Stimulated activated naive CD4-positive, alpha-beta T cell treated with Interleukin-2 at 50 U/mL for 16 hours (primary cell): ENCODE measurements around the gene PRPF40A.

Source experiments
- DNase-seq: peaks from one replicate; lab custom pipeline; 2025; lab: John Stamatoyannopoulos, UW

Gene PRPF40A

DNA sequence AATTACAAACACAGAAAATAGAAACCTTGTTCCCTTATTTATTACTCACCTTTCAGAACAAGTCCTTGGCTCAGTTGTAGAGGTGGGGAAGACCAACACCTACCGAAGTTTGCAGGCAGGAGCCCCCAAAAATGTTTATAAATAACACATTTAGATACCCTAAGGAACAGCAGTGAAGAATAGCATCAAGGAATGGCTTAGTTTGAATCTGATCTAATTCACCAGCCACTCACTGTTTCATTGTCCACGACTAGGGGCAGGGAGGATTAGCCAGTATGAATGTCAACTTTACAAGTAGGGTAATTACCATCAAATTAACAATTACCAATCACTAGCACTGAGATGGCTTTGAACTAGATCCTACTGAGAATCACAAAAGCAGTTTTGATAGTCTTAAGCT is 65.4 kb downstream of the PRPF40A start:
- DNase-seq = no peak

- no peak for DNase-seq
Measured at GRCh38 chr2:152650768-152651371, 66.4 kb downstream of the PRPF40A start.

GRCh38 chr2:152649997-152650396 is 67.3 kb downstream of the PRPF40A start:
- DNase-seq = no peak

DNA sequence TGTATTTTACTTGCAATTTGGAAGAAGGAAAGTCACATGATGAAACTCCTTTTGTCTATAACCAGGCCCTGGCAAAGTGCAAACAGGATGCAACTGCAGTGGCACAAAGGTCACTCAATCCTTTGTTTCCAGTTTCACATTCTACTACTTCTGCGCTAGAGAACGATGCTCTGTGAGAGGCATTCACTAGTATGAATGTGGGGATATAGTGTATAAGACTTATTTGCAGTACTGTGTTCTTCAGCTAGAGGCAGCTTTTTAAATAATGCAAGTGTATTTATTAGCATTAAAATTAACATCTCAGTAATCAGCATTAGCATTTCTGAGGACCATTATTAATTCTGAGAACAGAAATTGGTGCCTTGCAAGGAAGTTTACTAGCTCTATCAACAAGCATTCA is 68.9 kb downstream of the PRPF40A start:
- no peak for DNase-seq

- no peak for DNase-seq
Measured at GRCh38 chr2:152647552-152647951, 69.7 kb downstream of the PRPF40A start.

DNA sequence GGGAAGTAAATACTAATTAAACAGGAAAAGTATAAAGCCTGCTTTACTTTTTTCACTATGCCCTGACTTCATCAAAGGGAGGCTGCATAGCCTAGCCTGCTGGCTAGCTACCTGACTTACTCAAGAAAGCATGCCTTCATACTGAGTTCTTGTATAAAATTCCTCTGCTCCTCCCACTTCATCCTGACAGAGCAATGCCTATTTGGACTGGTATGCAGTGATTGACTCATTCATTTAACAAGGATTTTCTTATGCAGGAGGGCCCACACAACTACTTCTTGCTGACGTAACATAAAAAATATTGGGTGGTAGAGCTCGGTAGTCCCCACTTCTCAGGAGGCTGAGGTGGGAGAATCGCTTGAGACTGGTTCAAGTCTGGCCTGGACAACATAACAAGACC is 70.5 kb downstream of the PRPF40A start:
- no peak for DNase-seq

- DNase-seq = no peak
Measured at GRCh38 chr2:152646264-152646663, 71.0 kb downstream of the PRPF40A start.

DNA sequence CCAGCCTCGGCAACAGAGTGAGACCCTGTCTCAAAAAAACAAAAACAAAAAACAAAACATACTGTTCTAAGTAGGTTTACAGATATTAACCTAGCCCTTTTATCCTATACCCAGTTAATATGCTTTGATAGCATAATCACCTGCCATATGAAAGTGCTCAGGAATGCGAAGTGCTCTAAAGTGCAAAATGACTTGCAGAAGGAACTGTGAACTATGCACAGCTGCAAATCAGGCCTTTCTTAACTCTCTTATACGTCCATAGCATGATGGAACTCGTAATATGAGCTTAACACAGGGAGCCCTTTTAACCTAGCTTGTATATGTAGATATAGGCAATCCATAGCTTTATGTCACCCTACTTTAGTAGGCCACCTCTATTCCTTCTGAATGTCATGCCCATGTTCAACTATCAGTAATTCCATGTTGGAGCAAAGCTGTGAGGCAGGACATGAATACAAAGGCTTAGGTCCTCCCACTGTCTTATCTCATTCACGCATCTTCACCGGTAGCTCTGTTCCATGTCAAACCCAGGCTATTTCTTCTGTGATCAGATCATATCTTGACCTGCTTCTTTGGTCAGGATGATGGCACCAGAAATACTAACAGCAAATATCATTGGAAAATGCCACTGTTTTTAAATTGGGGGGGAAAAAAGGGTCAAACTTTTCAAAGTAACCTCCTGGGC is 72.9 kb downstream of the PRPF40A start:
- no peak for DNase-seq

DNA sequence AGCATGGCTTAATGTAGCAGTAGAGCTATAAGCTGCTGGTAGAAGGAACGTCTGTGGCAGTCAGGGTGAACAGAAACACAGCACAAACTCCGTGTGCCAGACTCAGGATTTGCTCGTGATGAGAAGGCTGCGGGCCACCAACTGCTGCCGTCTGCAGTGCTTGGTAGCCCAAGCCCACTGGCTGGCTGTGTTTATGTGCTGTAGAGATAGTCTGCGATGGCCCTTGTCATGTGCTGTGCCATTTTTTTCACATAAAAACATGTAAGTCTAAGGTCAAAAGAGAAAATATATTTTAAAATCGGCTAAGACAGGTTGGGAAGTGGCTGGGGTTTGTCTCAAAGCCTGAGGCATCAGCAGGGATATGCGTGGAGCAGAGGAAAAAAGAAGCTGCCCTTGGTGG is 78.7 kb downstream of the PRPF40A start:
- no peak for DNase-seq

DNA sequence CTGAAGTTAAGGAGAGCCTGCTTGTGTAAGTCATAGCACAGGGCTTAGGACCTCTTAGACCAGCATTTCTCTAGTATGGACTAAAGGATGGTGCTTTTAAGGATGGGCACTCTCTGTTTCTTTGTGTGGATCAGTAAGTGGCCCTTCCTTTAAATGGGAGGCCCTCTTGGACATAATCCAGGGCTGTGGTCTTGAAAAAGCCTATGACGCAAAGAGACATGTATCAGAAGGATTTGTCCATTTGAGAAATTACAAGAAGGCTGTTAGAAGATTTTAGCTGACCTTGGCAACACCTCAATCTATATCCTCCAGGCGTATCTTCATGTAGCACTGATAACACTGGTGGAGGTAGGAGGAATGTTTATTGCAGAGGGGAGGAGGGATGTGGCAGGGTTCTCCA is 79.2 kb downstream of the PRPF40A start:
- DNase-seq = no peak

- DNase-seq = no peak
Measured at GRCh38 chr2:152637251-152637650, 80.0 kb downstream of the PRPF40A start.

- peak; percentile 46 for DNase-seq
Measured at GRCh38 chr2:152635635-152636298, 81.5 kb downstream of the PRPF40A start.

DNA sequence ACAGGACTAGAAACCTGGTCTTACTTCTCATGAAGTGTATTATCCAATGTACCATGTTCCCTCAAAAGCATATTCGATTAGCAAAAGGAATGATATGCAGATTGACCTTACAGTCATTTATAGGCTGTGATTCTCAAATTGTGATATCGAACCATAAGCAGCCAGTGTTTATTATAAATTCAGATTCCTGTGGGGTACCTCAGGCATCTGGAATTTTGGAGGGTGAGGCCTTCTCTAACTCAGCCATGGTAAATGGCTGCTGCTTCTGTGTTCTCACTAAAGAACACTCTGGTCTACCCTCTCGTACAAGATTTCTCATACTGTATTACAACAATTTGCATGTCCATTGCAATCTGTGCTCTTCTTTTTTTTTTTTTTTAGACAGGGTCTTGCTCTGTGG is 84.5 kb downstream of the PRPF40A start:
- no peak for DNase-seq

DNA sequence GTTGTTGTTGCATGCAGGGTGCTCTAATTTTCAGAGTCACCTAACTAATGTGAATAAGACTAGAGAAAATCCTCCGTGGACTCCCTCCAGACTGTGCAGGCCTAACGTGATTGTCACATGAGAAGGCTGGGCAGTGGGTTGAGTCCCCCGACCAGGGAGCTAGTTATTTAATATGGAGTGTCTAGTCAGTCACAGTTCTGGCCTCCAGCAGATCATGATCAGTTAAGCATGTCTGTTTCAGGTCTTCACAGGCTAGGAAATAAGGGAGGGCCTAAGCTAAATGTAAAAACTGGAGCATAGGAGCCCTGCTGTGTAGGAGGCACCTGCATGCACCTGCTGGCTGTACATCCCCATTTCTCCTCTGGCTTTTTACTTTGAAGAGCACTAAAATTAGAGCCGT is 86.8 kb downstream of the PRPF40A start:
- DNase-seq = no peak

- no peak for DNase-seq
Measured at GRCh38 chr2:152629202-152629601, 88.1 kb downstream of the PRPF40A start.

DNA sequence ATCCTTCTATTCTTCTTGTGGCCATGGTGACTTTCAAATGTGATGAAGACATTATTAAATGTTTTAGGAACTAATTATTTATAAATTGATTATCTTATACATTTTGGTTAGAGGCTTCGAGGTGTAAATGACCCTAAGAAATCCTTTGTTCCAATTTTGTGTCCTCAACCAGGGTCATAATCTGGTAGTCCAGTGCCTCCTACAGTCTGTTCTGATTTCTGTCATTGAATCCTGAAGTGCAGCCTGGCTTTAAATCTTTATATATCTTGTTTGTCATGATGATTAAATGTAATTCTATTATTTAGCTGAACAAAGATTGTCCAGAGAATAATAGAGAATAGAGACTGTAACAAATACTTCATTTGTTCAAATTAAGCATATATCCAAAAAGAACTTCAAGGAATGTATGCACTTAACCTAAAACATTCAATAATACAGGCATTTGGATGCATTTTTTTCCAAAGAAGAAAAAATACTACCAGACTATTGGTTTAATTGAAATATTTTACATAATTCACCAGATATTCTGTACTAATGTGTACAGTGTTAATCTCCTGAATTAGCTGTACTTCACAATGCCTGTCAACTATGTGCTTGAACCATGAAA is 89.8 kb downstream of the PRPF40A start:
- no peak for DNase-seq

DNA sequence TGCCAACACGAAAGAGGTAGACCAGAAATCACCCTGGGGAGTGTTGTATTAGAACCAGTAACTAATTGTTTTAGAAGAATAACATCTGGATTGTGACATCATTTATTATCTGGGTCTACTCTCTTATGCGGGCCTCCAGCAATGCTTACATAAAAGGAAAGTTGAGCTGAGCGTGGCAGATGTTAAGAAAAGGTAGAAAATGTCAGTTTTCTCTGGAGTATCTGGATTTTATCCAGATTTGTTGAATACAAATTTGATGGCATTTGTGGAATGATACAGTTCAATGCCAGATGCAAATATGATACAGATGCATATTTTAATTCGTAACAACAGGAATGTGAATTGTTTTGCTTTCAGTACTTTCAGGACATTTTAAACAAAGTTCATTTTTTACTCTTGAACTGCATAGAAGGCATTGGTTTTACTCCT is 90.3 kb downstream of the PRPF40A start:
- no peak for DNase-seq

DNA sequence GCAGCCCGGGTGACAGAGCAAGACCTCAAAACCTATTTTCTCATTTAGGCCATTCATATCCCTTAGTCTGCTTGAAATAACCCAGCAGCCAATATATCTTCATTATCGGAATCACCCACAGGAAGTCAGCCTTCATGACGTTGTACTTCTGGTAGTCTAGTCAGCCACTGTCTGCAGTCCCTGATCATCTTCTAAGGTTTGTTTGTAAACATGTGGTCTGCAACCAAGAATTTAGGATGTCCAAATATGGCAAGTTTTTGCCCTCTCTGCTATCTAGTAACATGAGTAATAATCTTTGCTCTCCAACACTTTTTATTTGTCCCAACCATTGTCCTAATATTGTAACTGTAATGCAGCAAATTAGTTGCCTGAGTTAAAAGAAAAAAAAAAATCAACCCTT is 92.5 kb downstream of the PRPF40A start:
- DNase-seq = no peak

GRCh38 chr2:152623775-152624174 is 93.5 kb downstream of the PRPF40A start:
- DNase-seq = no peak

GRCh38 chr2:152623076-152623740 is 94.1 kb downstream of the PRPF40A start:
- no peak for DNase-seq

- no peak for DNase-seq
Measured at GRCh38 chr2:152622219-152622618, 95.0 kb downstream of the PRPF40A start.

DNA sequence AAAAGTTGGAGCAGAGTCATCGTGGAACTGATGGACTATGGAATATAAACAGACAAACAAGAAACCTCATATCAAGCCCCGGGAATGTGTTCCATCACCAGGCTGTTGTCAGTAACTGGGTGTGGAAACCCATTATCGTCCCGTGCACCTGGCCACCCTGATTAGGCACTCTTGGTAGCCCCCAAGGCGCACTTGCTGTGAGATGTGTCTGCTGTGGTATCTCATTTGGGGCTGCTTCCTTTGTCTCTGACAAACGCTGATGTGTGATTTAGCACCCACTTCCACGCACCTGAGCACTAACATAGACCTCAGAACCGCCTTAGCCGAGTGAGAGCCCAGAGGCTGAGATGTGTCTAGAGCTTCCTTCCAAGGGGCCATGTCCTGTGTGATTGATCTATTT is 96.3 kb downstream of the PRPF40A start:
- DNase-seq = no peak

DNA sequence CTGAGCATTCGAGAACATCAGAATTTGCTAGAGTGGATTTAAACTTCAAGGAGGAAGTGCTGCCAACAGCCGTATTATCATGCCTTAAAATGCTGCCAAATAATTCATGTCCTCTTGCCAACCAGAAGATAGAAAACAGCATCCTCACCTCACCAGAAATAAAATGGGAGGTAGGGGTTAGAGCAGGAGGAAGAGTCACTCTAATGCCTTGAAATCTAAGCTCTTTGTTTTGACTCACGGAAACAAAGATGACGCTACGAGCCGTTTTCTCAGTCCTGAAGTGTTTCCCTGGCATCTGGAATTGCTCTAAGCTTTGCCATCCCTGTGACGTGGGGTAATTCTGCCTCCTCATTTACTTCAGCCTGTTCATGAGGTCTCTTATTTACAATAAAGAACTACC is 97.1 kb downstream of the PRPF40A start:
- DNase-seq = no peak
